ENCODE data around the gene SLC4A9. TPM values are rescaled to one million over a fixed set of nuclear protein-coding genes. Genes with fewer than 3 reads are reported as not detected.
"Not testable (repeated sequence)": the region's sequence is repeated elsewhere in the genome, so short reads cannot be mapped to it uniquely, and the experiment has no call there.

Gene SLC4A9
- total RNA-seq, 1 donor from 2014 or later = 1.8 TPM

GRCh38 chr5:140420226-140420570, 60.2 kb downstream of the SLC4A9 start:
- Mint-ChIP-seq H3K4me3 (no peak overlapping the region), H3K36me3 (peaks cover 15% of the 10 kb centered on the region), H3K4me1 (no peaks in the 10 kb centered on the region), H3K9me3 (peaks cover 9% of the 10 kb centered on the region), H3K27ac (no peak overlapping the region), H3K27me3 (ENCODE audit: low read depth) (no peaks in the 10 kb centered on the region)
- TF ChIP-seq CTCF (IDR thresholded peaks at IDR 0.05; ENCODE audit: unreplicated experiment) = no peak
- DNase-seq (ENCODE audit: low spot score in 2 of 2, unreplicated experiment in 2 of 2) = no peak

- peak overlapping the region; percentile 5 for H3K27ac Mint-ChIP-seq
- no peaks in the 10 kb centered on the region for H3K27me3 Mint-ChIP-seq (ENCODE audit: low read depth)
- H3K4me3 Mint-ChIP-seq = no peak overlapping the region
- H3K4me1 Mint-ChIP-seq = no peaks in the 10 kb centered on the region
- DNase-seq (ENCODE audit: low spot score in 2 of 2, unreplicated experiment in 2 of 2) = no peak
- peaks cover 9% of the 10 kb centered on the region for H3K9me3 Mint-ChIP-seq
- TF ChIP-seq CTCF (IDR thresholded peaks at IDR 0.05; ENCODE audit: unreplicated experiment) = no peak
- peaks cover 17% of the 10 kb centered on the region for H3K36me3 Mint-ChIP-seq
Measured at GRCh38 chr5:140420665-140421361, 60.8 kb downstream of the SLC4A9 start.

- not testable (repeated sequence) for DNase-seq (ENCODE audit: low spot score in 2 of 2, unreplicated experiment in 2 of 2); H3K4me3 Mint-ChIP-seq; H3K9me3 Mint-ChIP-seq; H3K27ac Mint-ChIP-seq; H3K27me3 Mint-ChIP-seq (ENCODE audit: low read depth); H3K4me1 Mint-ChIP-seq
- H3K36me3 Mint-ChIP-seq = peaks cover 18% of the 10 kb centered on the region
Measured at GRCh38 chr5:140421375-140421774, 61.4 kb downstream of the SLC4A9 start.

GRCh38 chr5:140423609-140424008, 63.6 kb downstream of the SLC4A9 start:
- no peaks in the 10 kb centered on the region for H3K4me1 Mint-ChIP-seq

GRCh38 chr5:140424135-140424534, 64.1 kb downstream of the SLC4A9 start:
- H3K4me1 Mint-ChIP-seq = no peaks in the 10 kb centered on the region
- H3K27ac Mint-ChIP-seq = no peak overlapping the region
- H3K4me3 Mint-ChIP-seq = no peak overlapping the region
- TF ChIP-seq CTCF (IDR thresholded peaks at IDR 0.05; ENCODE audit: unreplicated experiment) = no peak
- DNase-seq (ENCODE audit: low spot score in 2 of 2, unreplicated experiment in 2 of 2) = no peak
- H3K9me3 Mint-ChIP-seq = peaks cover 9% of the 10 kb centered on the region
- H3K36me3 Mint-ChIP-seq = peaks cover 21% of the 10 kb centered on the region
- no peaks in the 10 kb centered on the region for H3K27me3 Mint-ChIP-seq (ENCODE audit: low read depth)

More at GRCh38 chr5:140423609-140424008, 63.6 kb downstream of the SLC4A9 start:
- Mint-ChIP-seq H3K9me3 (peaks cover 9% of the 10 kb centered on the region), H3K27ac (no peak overlapping the region), H3K27me3 (ENCODE audit: low read depth) (no peaks in the 10 kb centered on the region), H3K36me3 (peaks cover 21% of the 10 kb centered on the region), H3K4me3 (no peak overlapping the region)
- DNase-seq (ENCODE audit: low spot score in 2 of 2, unreplicated experiment in 2 of 2) = no peak
- no peak for TF ChIP-seq CTCF (IDR thresholded peaks at IDR 0.05; ENCODE audit: unreplicated experiment)

Other genes with a start within 250 kb of the SLC4A9 start
- gene PURA, start 246.1 kb upstream of the SLC4A9 start, total RNA-seq = 8.1 to 8.5 TPM (median 8.3 TPM) in 3 replicates
- gene IGIP, start 234.3 kb upstream of the SLC4A9 start, total RNA-seq = 2.6 to 3.2 TPM (median 2.8 TPM) in 3 replicates
- 10.0 to 12.1 TPM (median 11.4 TPM) in 3 replicates for gene CYSTM1, start 185.0 kb upstream of the SLC4A9 start, total RNA-seq
- 57.2 to 63.0 TPM (median 57.8 TPM) in 3 replicates for gene PFDN1, start 57.1 kb upstream of the SLC4A9 start, total RNA-seq
- 7.2 to 8.0 TPM (median 8.0 TPM) in 3 replicates for gene HBEGF, start 13.6 kb upstream of the SLC4A9 start, total RNA-seq
- gene ANKHD1, start 41.6 kb downstream of the SLC4A9 start, total RNA-seq = 121 to 129 TPM (median 128 TPM) in 3 replicates
- 5.2 to 7.6 TPM (median 5.9 TPM) in 3 replicates for gene EIF4EBP3, start 187.5 kb downstream of the SLC4A9 start, total RNA-seq
- gene SRA1, start 197.3 kb downstream of the SLC4A9 start, total RNA-seq = 34.9 to 37.5 TPM (median 37.0 TPM) in 3 replicates
- gene APBB3, start 204.4 kb downstream of the SLC4A9 start, total RNA-seq = 59.9 to 68.5 TPM (median 63.6 TPM) in 3 replicates
- gene SLC35A4, start 204.6 kb downstream of the SLC4A9 start, total RNA-seq = 56.5 to 62.2 TPM (median 61.5 TPM) in 3 replicates

Measured in mesothelial cell of epicardium (in vitro differentiated cells).